H1 (cell line): ENCODE data around the gene SIM2. TPM values are rescaled to one million over a fixed set of nuclear protein-coding genes. Genes with fewer than 3 reads are reported as not detected.

Experiments
- CTCF ChIA-PET: fragments of 300-600 bp; sonication (Branson Sonifier 250); formaldehyde crosslinking; loops from one replicate; lab custom pipeline; 2021; ENCODE audit not compliant: partially characterized antibody; lab: Charles Lee
- POLR2A ChIA-PET: fragments of 300-600 bp; sonication (Branson Sonifier 250); formaldehyde crosslinking; loops from one replicate; lab custom pipeline; 2021; ENCODE audit warnings: inconsistent platforms; ENCODE audit not compliant: partially characterized antibody; lab: Charles Lee
- DNase-seq, 2 experiments: peaks; one replicate each; pipeline versions ENCODE4 v3.0.0 to v3.0.0-alpha.2; 2010 to 2022; ENCODE audit warnings: low spot score in 2 of 2, low read depth in 1 of 2, mixed read lengths in 1 of 2
- FAIRE-seq: peaks from 2 replicates; lab custom pipeline; 2011; peaks lifted over from hg19 to GRCh38; lab: Jason Lieb, UNC
- H2AFZ ChIP-seq: 2 replicates; pipeline ENCODE4 v1.8.1; 2012; ENCODE audit warnings: low read length, inconsistent platforms
- H2AK5ac ChIP-seq: 2 replicates; pipeline ENCODE4 v1.6.1; 2013; ENCODE audit warnings: low read depth, low read length
- H2BK120ac ChIP-seq: replicated peaks from 2 replicates; pipeline ENCODE3; 2013; ENCODE audit warnings: low read depth, low read length, inconsistent platforms
- H2BK12ac ChIP-seq: 2 replicates; pipeline ENCODE4 v1.6.1; 2013; ENCODE audit warnings: low read depth, low read length
- H2BK15ac ChIP-seq: 2 replicates; pipeline ENCODE4 v1.6.1; 2013; ENCODE audit warnings: low read length
- H2BK20ac ChIP-seq: 2 replicates; pipeline ENCODE4 v1.6.1; 2013; ENCODE audit warnings: low read length
- H2BK5ac ChIP-seq: 2 replicates; pipeline ENCODE4 v1.6.1; 2013; ENCODE audit warnings: low read depth, low read length
- H3K14ac ChIP-seq: 2 replicates; pipeline ENCODE4 v1.6.1; 2013; ENCODE audit warnings: inconsistent platforms; ENCODE audit not compliant: insufficient read length
- H3K18ac ChIP-seq: 2 replicates; pipeline ENCODE4 v1.6.1; 2013; ENCODE audit warnings: low read length; ENCODE audit errors: extremely low read depth
- H3K23ac ChIP-seq: 2 replicates; pipeline ENCODE4 v1.6.1; 2013; ENCODE audit warnings: inconsistent platforms; ENCODE audit not compliant: insufficient read length
- H3K23me2 ChIP-seq: 2 replicates; pipeline ENCODE4 v1.6.1; 2013; ENCODE audit warnings: low read depth, low read length
- H3K27ac ChIP-seq: 2 replicates; pipeline ENCODE4 v1.6.1; 2011; ENCODE audit warnings: low read depth, low read length, inconsistent platforms
- H3K27me3 ChIP-seq, 4 experiments: replicated peaks in 1 of 4; 1 replicate in 1 of 4; 2 replicates in 3 of 4; pipeline versions ENCODE4 v1.6.1 to v1.8.1; 2011 to 2013; ENCODE audit warnings: low read length in 3 of 4, mild to moderate bottlenecking in 3 of 4, inconsistent platforms in 2 of 4, mixed read lengths in 2 of 4, moderate library complexity in 1 of 4; ENCODE audit not compliant: control insufficient read depth in 3 of 4, insufficient read depth in 3 of 4; ENCODE audit errors: extremely low read depth in 1 of 4
- H3K36me3 ChIP-seq, 4 experiments: 2 replicates each; pipeline versions ENCODE4 v1.6.1 to v1.8.1; 2011 to 2013; ENCODE audit warnings: mild to moderate bottlenecking in 4 of 4, low read length in 3 of 4, moderate library complexity in 2 of 4, control low read depth in 1 of 4, inconsistent platforms in 1 of 4; ENCODE audit not compliant: insufficient read depth in 4 of 4, control insufficient read depth in 2 of 4
- H3K4ac ChIP-seq: replicated peaks from 2 replicates; pipeline ENCODE3; 2013; ENCODE audit warnings: low read length, low read depth, mixed read lengths, inconsistent platforms; ENCODE audit not compliant: insufficient read length
- H3K4me1 ChIP-seq, 4 experiments: replicated peaks in 1 of 4; 1 replicate in 1 of 4; 2 replicates in 3 of 4; pipeline versions ENCODE4 v1.6.1 to v1.8.1; 2011 to 2013; ENCODE audit warnings: low read length in 3 of 4, inconsistent platforms in 2 of 4, mixed read lengths in 1 of 4; ENCODE audit not compliant: insufficient read depth in 4 of 4, control insufficient read depth in 3 of 4
- H3K4me2 ChIP-seq, 2 experiments: 2 replicates each; pipeline versions ENCODE4 v1.6.1 to v1.8.1; 2011 to 2013; ENCODE audit warnings: low read depth in 2 of 2, low read length in 2 of 2, control low read depth in 1 of 2, inconsistent platforms in 1 of 2, mild to moderate bottlenecking in 1 of 2; ENCODE audit not compliant: insufficient read depth in 1 of 2
- H3K4me3 ChIP-seq, 4 experiments: fragments of 200-600, 300-600 bp in 1 of 4; sonication (generic), shearing (Covaris generic), sonication (Bioruptor Twin) in 1 of 4; 2 replicates each; pipeline versions ENCODE4 v1.5.1 to v1.8.1; 2011 to 2016; ENCODE audit warnings: low read length in 4 of 4, low read depth in 3 of 4, control low read depth in 2 of 4, inconsistent platforms in 2 of 4, mild to moderate bottlenecking in 2 of 4, mixed read lengths in 1 of 4, moderate library complexity in 1 of 4; ENCODE audit not compliant: insufficient read depth in 2 of 4; ENCODE audit errors: extremely low read depth in 1 of 4
- H3K56ac ChIP-seq: replicated peaks from 2 replicates; pipeline ENCODE3; 2013; ENCODE audit warnings: low read depth, mild to moderate bottlenecking, mixed read lengths, low read length, inconsistent platforms; ENCODE audit not compliant: insufficient read length
- H3K79me1 ChIP-seq: 2 replicates; pipeline ENCODE4 v1.6.1; 2013; ENCODE audit warnings: low read depth, low read length, control low read depth
- H3K79me2 ChIP-seq, 2 experiments: 2 replicates each; pipeline versions ENCODE4 v1.6.1 to v1.8.1; 2012 to 2013; ENCODE audit warnings: low read length in 2 of 2, mild to moderate bottlenecking in 2 of 2, inconsistent platforms in 1 of 2; ENCODE audit not compliant: insufficient read depth in 2 of 2, control insufficient read depth in 1 of 2
- H3K9ac ChIP-seq, 4 experiments: replicated peaks in 1 of 4; 1 replicate in 1 of 4; 2 replicates in 3 of 4; pipeline versions ENCODE4 v1.6.1 to v1.8.1; 2011 to 2013; ENCODE audit warnings: low read depth in 3 of 4, low read length in 3 of 4, control low read depth in 2 of 4, mild to moderate bottlenecking in 2 of 4, moderate library complexity in 2 of 4, inconsistent platforms in 1 of 4; ENCODE audit errors: extremely low read depth in 1 of 4
- H3K9me3 ChIP-seq, 2 experiments: 2 replicates each; pipeline versions ENCODE4 v1.6.1 to v1.8.1; 2012 to 2013; ENCODE audit warnings: mild to moderate bottlenecking in 2 of 2, moderate library complexity in 2 of 2, control low read depth in 1 of 2, inconsistent platforms in 1 of 2, low read depth in 1 of 2, low read length in 1 of 2, mixed read lengths in 1 of 2; ENCODE audit not compliant: insufficient read depth in 2 of 2
- H4K20me1 ChIP-seq, 2 experiments: replicated peaks in 1 of 2; 2 replicates each; pipeline versions ENCODE3 to v1.8.1; 2011 to 2013; ENCODE audit warnings: inconsistent platforms in 2 of 2, low read length in 2 of 2, mild to moderate bottlenecking in 1 of 2; ENCODE audit not compliant: insufficient read depth in 2 of 2, control insufficient read depth in 1 of 2
- H4K5ac ChIP-seq: 2 replicates; pipeline ENCODE4 v1.6.1; 2013; ENCODE audit warnings: low read length, low read depth, mixed read lengths, inconsistent platforms; ENCODE audit not compliant: insufficient read length
- H4K8ac ChIP-seq: 2 replicates; pipeline ENCODE4 v1.8.0; 2013; ENCODE audit warnings: mild to moderate bottlenecking, moderate library complexity, low read length, inconsistent platforms; ENCODE audit not compliant: insufficient read depth; ENCODE audit errors: extremely low read depth
- H4K91ac ChIP-seq: replicated peaks from 2 replicates; pipeline ENCODE3; 2013; ENCODE audit warnings: low read length, mixed read lengths, inconsistent platforms; ENCODE audit not compliant: insufficient read length
- CBX5 ChIP-seq: fragments of 300-800, 300-1000 bp; sonication (generic); IDR thresholded peaks from 2 replicates; pipeline ENCODE4 v1.7.1; 2016; ENCODE audit warnings: antibody characterized with exemption, low read length, low read depth
- CBX8 ChIP-seq: fragments of 300-800, 300-1000 bp; sonication (generic); IDR thresholded peaks from 2 replicates; pipeline ENCODE4 v1.7.1; 2016; ENCODE audit warnings: low read depth, low read length, borderline replicate concordance
- WGBS, 2 experiments: shearing (Covaris generic) in 1 of 2; methylation state at CpG; one replicate each; pipeline versions ENCODE4 v1.1.6 to v1.1.7; 2013 to 2015; ENCODE audit warnings: low lambda C conversion rate in 2 of 2, mixed read lengths in 2 of 2, inconsistent platforms in 1 of 2, low coverage in 1 of 2, missing lambda C conversion rate in 1 of 2; ENCODE audit not compliant: insufficient replicate concordance in 2 of 2, insufficient coverage in 1 of 2, insufficient read length in 1 of 2; ENCODE audit errors: extremely low coverage in 1 of 2, missing lambda C conversion rate in 1 of 2; 5-methylcytosine and 5-hydroxymethylcytosine counted together
- polyA plus RNA-seq, 7 experiments: library from polyadenylated mRNA; depleted of rRNA in 3 of 7; stranded (reverse) in 5 of 7; unstranded in 2 of 7; fragments of >200 nt in 5 of 7; fragments of 200-250 nt in 2 of 7; gene quantifications; 1 replicate in 5 of 7; 2 replicates in 1 of 7; 4 replicates in 1 of 7; pipeline versions ENCODE4 v1.2.1 to v1.2.3, GENCODE V29; 2011 to 2013; ENCODE audit warnings: missing spikeins in 2 of 7, mixed read lengths in 2 of 7
- total RNA-seq: library from RNA; stranded (reverse); fragmentation: NEBNext Ultra II Directional; extraction: Animal tissue kit (Norgen Biotek cat#: 25700); gene quantifications from 2 replicates; pipeline ENCODE4 v1.2.1, GENCODE V29; 2021

Gene SIM2
- total and polyA plus RNA-seq, 2 of the 8 experiments (the other 6 are each of a cell fraction or from before 2014, with no cell fraction given), result 0.05 to 0.26 TPM

DNA sequence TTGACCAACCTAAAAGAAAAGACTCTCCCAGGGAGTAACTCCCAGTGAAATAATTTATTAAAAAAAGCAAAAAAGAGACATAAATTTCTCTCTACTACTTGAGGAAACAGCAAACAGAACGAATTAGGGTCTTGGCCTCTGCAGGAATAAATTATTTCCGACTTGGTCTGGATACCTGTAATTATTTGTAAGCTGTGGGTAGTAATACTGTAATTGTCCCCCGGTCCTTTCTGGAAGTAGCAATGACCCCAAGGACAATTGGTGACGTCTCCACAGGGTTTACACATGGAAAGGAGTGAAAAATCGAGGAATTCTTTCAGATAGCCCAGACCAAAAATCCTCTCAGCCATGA is 3.7 kb upstream of the SIM2 start:
- ChIA-PET CTCF (interaction anchor here (0.9 to 2.8 kb wide), 4 partner anchors 10 to 65 kb away, joined by 3 to 14 read pairs (median 6); no protein-coding TSS in a partner anchor), POLR2A (interaction anchor here (1.3 to 1.8 kb wide), 3 partner anchors 13 to 15 kb away, joined by 3 to 6 read pairs (median 5); no protein-coding TSS in a partner anchor)
- 7% methylated on average over 5 of the region's 5 CpGs; no CpG with 5 or more reads in 1 of the 2 experiments for WGBS, 2 experiments
- Histone ChIP-seq H3K56ac (no peak overlapping the region), H3K9ac (no peak overlapping the region), H3K4me2 (peak overlapping the region in 1 of 2 experiments; percentile 58; a peak in 1 of 4 replicates), H4K91ac (no peak overlapping the region), H3K23me2 (peaks cover 7% of the 10 kb centered on the region; the same call in 1 of the 2 replicates), H4K5ac (no peak overlapping the region), H4K20me1 (peaks cover 21 to 28% of the 10 kb centered on the region in 2 experiments), H2BK5ac (no peak overlapping the region), H3K79me2 (no peaks in the 10 kb centered on the region), H2BK20ac (no peak overlapping the region), H2AK5ac (no peak overlapping the region), H2BK120ac (no peak overlapping the region), H3K27ac (no peak overlapping the region), H3K79me1 (no peaks in the 10 kb centered on the region), H3K23ac (no peak overlapping the region), H3K27me3 (peaks cover 97 to 100% (median 100%) of the 10 kb centered on the region in 4 experiments), H2BK15ac (no peak overlapping the region), H3K4me3 (no peak overlapping the region), H3K14ac (no peak overlapping the region), H2BK12ac (no peak overlapping the region), H3K9me3 (no peaks in the 10 kb centered on the region), H3K4me1 (peaks cover 5 to 46% (median 29%) of the 10 kb centered on the region in 4 experiments), H3K36me3 (peaks cover 0 to 12% (median 0%) of the 10 kb centered on the region in 4 experiments; a peak in 1 of 8 replicates), H4K8ac (no peak overlapping the region), H2AFZ (no peak overlapping the region), H3K18ac (no peak overlapping the region), H3K4ac (no peak overlapping the region)
- TF ChIP-seq CBX5 (no peak), CBX8 (0 out of 2 replicates have a peak, but pooled peaks have one; percentile 37)
- no peak for DNase-seq
- no peak for FAIRE-seq
